Hepatocyte (in vitro differentiated cells): ENCODE measurements around the gene PROM2. TPM values are rescaled to one million over a fixed set of nuclear protein-coding genes. Genes with fewer than 3 reads are reported as not detected.
"Not testable (repeated sequence)": the region's sequence is repeated elsewhere in the genome, so short reads cannot be mapped to it uniquely, and the experiment has no call there.

ENCODE experiments used
- DNase-seq: peaks from one replicate; pipeline ENCODE4 v3.0.0-alpha.2; 2016; ENCODE audit warnings: low spot score
- H2AFZ ChIP-seq: fragments of 200-600 bp; sonication (generic); 2 replicates; pipeline ENCODE4 v1.6.0; 2016; ENCODE audit warnings: antibody characterized with exemption, mild to moderate bottlenecking
- H3K27ac ChIP-seq: fragments of 200-600 bp; sonication (generic); 2 replicates; pipeline ENCODE4 v1.5.1; 2016; ENCODE audit warnings: mild to moderate bottlenecking
- H3K27me3 ChIP-seq: fragments of 200-600 bp; sonication (generic); 2 replicates; pipeline ENCODE4 v1.6.1; 2016
- H3K36me3 ChIP-seq: fragments of 200-600 bp; sonication (generic); replicated peaks from 2 replicates; pipeline ENCODE4 v1.5.1; 2016; ENCODE audit warnings: low read depth; ENCODE audit not compliant: insufficient read depth
- H3K4me1 ChIP-seq: fragments of 200-600 bp; sonication (generic); 2 replicates; pipeline ENCODE4 v1.5.1; 2016; ENCODE audit warnings: mild to moderate bottlenecking, moderate library complexity; ENCODE audit not compliant: insufficient read depth
- H3K4me2 ChIP-seq: fragments of 200-600 bp; sonication (generic); 2 replicates; pipeline ENCODE4 v1.6.0; 2016
- H3K4me3 ChIP-seq: fragments of 200-600 bp; sonication (generic); 2 replicates; pipeline ENCODE4 v1.5.1; 2016; ENCODE audit warnings: mild to moderate bottlenecking
- H3K79me2 ChIP-seq: fragments of 200-600 bp; sonication (generic); 2 replicates; pipeline ENCODE4 v1.6.0; 2017; ENCODE audit warnings: mild to moderate bottlenecking
- H3K9me2 ChIP-seq: fragments of 200-600 bp; sonication (generic); replicated peaks from 2 replicates; pipeline ENCODE4 v1.6.0; 2017; ENCODE audit warnings: mild to moderate bottlenecking; ENCODE audit not compliant: insufficient read depth
- H3K9me3 ChIP-seq: fragments of 200-600 bp; sonication (generic); 2 replicates; pipeline ENCODE4 v1.5.1; 2016; ENCODE audit warnings: low read depth, mild to moderate bottlenecking
- H4K20me1 ChIP-seq: fragments of 200-600 bp; sonication (generic); 2 replicates; pipeline ENCODE4 v1.6.0; 2016; ENCODE audit warnings: mild to moderate bottlenecking; ENCODE audit not compliant: insufficient read depth, poor library complexity, severe bottlenecking
- EZH2 ChIP-seq: fragments of 200-600 bp; sonication (generic); IDR thresholded peaks from 2 replicates; pipeline ENCODE4 v1.6.1; 2016; ENCODE audit warnings: antibody characterized with exemption, mild to moderate bottlenecking, borderline replicate concordance
- EZH2phosphoT487 ChIP-seq: fragments of 200-600 bp; sonication (generic); IDR thresholded peaks from one replicate; pipeline ENCODE4 v1.6.1; 2018; ENCODE audit warnings: antibody characterized with exemption, mild to moderate bottlenecking, low read depth, moderate library complexity; ENCODE audit not compliant: unreplicated experiment, severe bottlenecking
- WGBS: methylation state at CpG from one replicate; pipeline ENCODE4 v1.1.6; 2016; ENCODE audit warnings: low lambda C conversion rate; ENCODE audit errors: missing lambda C conversion rate; 5-methylcytosine and 5-hydroxymethylcytosine counted together
- polyA plus RNA-seq: library from polyadenylated mRNA; unstranded; fragments of >200 nt; fragmentation: Nextera tagmentation; extraction: Ambion mirVana; gene quantifications from 2 replicates; pipeline ENCODE4 v1.2.1, GENCODE V29; 2016
- total RNA-seq: library from RNA; depleted of rRNA; stranded (reverse); fragments of >200 nt; gene quantifications from 2 replicates; pipeline ENCODE4 v1.2.3, GENCODE V29; 2014
- TF ChIP-seq, protein P1 (sequence below): fragments of 200-600 bp; sonication (generic); IDR thresholded peaks from 2 replicates; pipeline ENCODE4 v1.5.1; 2016; ENCODE audit warnings: antibody characterized with exemption, mild to moderate bottlenecking; ENCODE audit not compliant: poor library complexity

PROM2 gene
- total and polyA plus RNA-seq, 2 experiments from 2014 or later = 2.6 to 2.8 TPM

DNA sequence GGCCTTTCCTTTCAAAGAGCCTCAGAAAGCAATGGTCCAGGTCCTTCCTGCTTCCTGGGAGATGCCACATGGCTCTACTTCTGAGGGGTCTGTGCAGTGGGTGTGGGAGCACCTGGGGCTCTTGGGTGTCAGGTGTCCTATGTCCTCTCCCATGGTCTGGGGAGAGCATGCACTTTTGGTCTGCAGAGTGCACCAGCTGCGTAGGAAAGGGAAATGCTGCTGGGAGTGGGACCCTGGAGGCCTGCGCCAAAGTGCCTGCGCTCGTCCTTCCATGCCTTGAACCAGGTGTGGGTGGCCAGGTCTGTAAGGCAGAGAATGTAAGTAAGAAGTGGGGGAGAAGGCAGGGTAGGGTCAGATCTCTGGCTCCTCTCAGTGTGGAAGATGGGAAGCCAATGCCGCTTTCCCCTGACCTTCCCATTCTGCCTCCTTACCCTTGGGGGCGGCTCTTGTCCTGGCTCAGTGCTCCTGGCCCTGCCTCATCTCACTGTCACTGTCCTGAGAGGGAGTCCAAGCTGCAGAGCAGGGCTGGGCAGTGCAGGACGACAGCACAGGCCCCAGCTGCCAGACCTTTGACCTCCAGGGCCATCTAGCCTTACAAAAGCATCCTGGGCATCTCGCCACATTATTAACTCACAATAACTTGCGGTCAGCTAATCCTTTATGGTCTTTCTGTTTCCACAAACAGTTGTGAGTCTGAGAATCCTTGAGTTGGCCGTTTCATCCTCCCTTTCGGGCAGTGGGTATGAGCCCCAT lies 6.6 kb upstream of the PROM2 start:
- 82% methylated on average over 11 of the region's 11 CpGs for WGBS
- no peak for DNase-seq

DNA sequence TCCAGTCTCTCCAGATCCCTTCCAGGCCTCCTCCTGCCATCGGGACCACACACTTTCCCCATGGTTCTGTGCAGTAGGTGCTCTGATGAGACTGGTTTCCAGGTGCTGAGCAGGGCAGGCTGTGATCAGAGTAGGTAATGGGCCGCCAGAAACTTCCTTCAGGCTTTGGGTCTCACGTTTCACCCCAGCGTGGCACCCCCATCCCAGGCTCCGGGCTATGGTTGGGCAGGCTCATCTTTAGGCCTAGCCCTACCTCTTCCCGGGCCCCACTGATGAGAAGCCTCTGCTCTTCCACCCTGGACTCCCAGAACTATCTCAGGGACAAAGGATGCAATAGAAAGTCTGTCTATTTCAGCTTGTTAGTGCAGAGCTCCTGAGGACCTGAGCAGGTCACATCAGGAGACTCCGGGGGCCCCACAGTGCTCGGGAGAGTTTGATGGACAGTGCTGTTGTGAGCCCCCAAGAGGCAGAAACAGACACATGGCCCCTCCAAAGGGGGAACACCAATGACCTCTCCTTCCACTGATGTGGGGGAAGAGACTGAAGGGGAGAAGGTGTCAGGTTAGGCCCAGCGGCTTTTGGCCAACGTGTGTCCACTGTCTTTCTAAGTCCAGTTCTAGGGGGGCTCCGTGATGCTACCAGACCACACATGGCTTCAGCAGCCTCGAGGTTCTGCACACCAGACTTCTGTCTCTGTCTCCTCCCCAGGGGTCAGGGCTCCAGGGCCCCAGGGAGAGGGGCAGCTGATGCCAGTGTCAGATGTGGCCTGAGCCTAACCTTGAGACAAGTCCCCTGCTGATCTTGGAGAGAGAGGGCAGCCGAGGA lies 5.8 kb upstream of the PROM2 start:
- H2AFZ ChIP-seq = no peak overlapping the region
- H3K27ac ChIP-seq = no peak overlapping the region
- H3K27me3 ChIP-seq = no peaks in the 10 kb centered on the region
- no peaks in the 10 kb centered on the region for H3K9me2 ChIP-seq
- H3K4me3 ChIP-seq = no peak overlapping the region
- no peaks in the 10 kb centered on the region for H4K20me1 ChIP-seq
- H3K79me2 ChIP-seq = no peaks in the 10 kb centered on the region
- H3K9me3 ChIP-seq = no peaks in the 10 kb centered on the region
- WGBS = 83% methylated on average over 13 of the region's 13 CpGs
- TF ChIP-seq EZH2phosphoT487 (no peak), EZH2 (no peak)
- TF ChIP-seq, protein P1, sequence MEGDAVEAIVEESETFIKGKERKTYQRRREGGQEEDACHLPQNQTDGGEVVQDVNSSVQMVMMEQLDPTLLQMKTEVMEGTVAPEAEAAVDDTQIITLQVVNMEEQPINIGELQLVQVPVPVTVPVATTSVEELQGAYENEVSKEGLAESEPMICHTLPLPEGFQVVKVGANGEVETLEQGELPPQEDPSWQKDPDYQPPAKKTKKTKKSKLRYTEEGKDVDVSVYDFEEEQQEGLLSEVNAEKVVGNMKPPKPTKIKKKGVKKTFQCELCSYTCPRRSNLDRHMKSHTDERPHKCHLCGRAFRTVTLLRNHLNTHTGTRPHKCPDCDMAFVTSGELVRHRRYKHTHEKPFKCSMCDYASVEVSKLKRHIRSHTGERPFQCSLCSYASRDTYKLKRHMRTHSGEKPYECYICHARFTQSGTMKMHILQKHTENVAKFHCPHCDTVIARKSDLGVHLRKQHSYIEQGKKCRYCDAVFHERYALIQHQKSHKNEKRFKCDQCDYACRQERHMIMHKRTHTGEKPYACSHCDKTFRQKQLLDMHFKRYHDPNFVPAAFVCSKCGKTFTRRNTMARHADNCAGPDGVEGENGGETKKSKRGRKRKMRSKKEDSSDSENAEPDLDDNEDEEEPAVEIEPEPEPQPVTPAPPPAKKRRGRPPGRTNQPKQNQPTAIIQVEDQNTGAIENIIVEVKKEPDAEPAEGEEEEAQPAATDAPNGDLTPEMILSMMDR = no peak
- no peaks in the 10 kb centered on the region for H3K4me1 ChIP-seq
- H3K36me3 ChIP-seq = no peaks in the 10 kb centered on the region
- H3K4me2 ChIP-seq = no peak overlapping the region
- no peak for DNase-seq

More for the DNA sequence above, 6.6 kb upstream of the PROM2 start:
- Histone ChIP-seq H3K27ac (no peak overlapping the region), H3K9me2 (no peaks in the 10 kb centered on the region), H3K79me2 (no peaks in the 10 kb centered on the region), H2AFZ (no peak overlapping the region), H3K27me3 (no peaks in the 10 kb centered on the region), H3K4me3 (no peak overlapping the region), H3K4me2 (no peak overlapping the region), H4K20me1 (no peaks in the 10 kb centered on the region), H3K4me1 (no peaks in the 10 kb centered on the region), H3K36me3 (no peaks in the 10 kb centered on the region), H3K9me3 (no peaks in the 10 kb centered on the region)
- TF ChIP-seq EZH2 (no peak), EZH2phosphoT487 (no peak)

DNA sequence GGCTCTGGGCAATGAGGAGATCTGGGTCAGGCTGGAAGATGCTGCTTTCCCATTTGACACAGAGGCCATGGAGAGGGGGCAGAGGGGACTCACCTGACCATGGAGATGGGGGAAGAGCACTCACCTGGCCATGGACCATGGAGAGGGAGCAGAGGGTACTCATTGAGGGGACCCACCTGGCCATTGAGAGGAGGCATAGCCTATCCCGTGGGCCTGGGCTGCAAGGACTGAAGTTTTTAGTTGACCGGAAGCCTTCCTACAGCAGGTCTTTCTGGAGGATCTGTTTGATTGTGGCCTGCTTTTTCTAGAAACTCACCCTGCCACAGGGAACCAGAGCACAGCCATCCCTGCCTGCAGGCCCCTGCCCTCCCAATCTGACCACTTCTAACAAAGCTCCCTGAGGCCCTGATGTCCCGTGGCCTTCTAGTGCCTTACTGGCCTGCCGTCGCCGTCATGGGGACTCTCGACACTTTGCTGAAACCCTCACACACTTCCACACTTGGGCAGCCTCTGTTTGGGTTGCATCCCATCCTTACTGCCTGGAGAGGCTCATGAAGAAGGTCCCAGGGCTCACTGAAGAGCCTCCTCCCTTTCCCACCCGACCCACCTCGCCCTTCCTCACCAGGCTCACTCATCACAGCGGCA lies 5.1 kb upstream of the PROM2 start:
- no peak overlapping the region for H2AFZ ChIP-seq
- TF ChIP-seq, protein P1 = no peak
- no peak for TF ChIP-seq EZH2phosphoT487
- no peak for TF ChIP-seq EZH2
- no peak overlapping the region for H3K27ac ChIP-seq
- H3K4me2 ChIP-seq = no peak overlapping the region
- no peaks in the 10 kb centered on the region for H3K9me3 ChIP-seq
- no peaks in the 10 kb centered on the region for H3K27me3 ChIP-seq
- no peaks in the 10 kb centered on the region for H3K4me1 ChIP-seq
- H3K4me3 ChIP-seq = no peak overlapping the region
- H3K9me2 ChIP-seq = no peaks in the 10 kb centered on the region
- 92% methylated on average over 10 of the region's 10 CpGs for WGBS
- no peak for DNase-seq
- H3K36me3 ChIP-seq = no peaks in the 10 kb centered on the region
- H3K79me2 ChIP-seq = no peaks in the 10 kb centered on the region
- H4K20me1 ChIP-seq = no peaks in the 10 kb centered on the region

DNA sequence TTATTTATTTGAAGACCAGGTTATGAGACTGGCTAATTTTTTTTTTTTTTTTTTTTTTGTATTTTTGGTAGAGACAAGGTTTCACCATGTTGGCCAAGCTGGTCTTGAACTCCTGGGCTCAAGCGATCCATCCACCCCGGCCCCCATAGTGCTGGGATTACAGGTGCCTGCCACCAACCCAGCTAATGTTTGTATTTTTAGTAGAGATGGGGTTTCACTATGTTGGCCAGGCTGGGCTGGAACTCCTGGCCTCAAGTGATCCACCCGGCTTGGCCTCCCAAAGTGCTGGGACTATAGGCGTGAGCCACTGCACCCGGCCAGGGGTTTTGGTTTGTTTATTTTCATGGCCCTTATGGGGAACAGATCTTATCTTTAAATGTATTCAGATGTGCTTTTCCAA lies 4.5 kb upstream of the PROM2 start:
- H3K27me3 ChIP-seq, H2AFZ ChIP-seq, H3K27ac ChIP-seq, H3K4me3 ChIP-seq, H3K4me2 ChIP-seq, H3K4me1 ChIP-seq, H3K9me2 ChIP-seq, H3K36me3 ChIP-seq, H3K79me2 ChIP-seq, DNase-seq, H4K20me1 ChIP-seq, H3K9me3 ChIP-seq: not testable (repeated sequence)
- 84% methylated on average over 5 of the region's 5 CpGs for WGBS
